Measurements from ENCODE around the gene ARHGEF19. TPM values are rescaled to one million over a fixed set of nuclear protein-coding genes. Genes with fewer than 3 reads are reported as not detected.
"Not testable (repeated sequence)": the region's sequence is repeated elsewhere in the genome, so short reads cannot be mapped to it uniquely, and the experiment has no call there.

ARHGEF19 gene
- 3.3 and 4.6 TPM in 2 replicates for total RNA-seq

DNA sequence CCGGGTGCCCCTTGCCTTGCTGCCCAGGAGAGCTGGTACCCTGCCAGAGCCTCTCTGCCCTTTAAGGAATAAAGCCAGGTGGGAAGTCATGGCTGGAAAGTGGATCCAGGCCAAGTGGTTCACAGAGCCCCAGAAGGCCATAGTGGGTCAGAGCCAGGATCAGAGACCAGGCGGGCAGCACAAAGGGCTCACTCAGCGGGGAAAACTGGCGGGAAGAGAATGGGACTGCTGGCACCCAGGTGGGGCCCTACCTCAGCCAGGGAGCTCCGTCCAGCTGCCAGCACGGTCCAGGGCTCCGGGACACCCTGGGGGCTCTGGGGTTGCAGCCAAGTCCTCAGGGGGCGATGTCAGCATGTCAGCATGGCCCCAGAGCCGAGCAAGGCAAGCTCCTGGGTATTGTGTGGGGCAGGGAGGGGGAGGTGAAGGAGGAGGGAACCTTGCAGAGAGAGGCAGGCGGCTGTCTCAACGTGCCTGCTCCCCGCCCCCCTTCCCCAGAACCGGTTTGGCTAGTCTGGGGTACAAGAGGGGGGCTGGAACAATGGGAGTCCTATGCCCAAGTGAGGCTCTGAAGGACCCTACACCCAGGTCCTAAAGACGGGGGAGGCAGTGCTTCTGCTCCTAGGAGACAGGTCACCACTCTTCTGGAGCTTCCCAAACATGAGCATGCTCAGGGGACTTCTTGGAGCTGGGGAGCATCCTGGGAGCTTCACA is at the start of gene ARHGEF19:
Gene ARHGEF19 (minus strand): TSS at position 402 of the 711 bp plus-strand sequence. CDS start 3,598 bp downstream, outside the sequence.
- no peak for DNase-seq (ENCODE audit: low read depth in 2 of 2)

DNA sequence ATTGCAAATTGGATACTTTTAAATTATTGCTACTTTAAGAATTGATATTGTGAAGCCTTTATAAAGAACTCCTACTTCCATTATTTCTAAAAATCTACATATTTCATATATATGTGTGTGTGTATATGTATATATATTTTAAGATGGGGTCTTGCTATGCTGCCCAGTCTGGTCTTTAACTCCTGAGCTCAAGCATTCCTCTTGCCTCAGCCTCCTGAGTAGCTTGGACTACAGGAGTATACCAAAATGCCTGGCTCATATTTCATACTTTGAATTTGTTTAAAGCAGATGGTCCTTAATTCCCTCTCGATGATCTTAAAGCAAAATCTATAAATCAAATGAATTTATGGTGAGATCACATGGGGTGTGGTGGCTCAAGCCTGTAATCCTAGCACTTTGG is 49.6 kb upstream of the ARHGEF19 start:
- no peak for DNase-seq (ENCODE audit: low read depth in 2 of 2)

DNA sequence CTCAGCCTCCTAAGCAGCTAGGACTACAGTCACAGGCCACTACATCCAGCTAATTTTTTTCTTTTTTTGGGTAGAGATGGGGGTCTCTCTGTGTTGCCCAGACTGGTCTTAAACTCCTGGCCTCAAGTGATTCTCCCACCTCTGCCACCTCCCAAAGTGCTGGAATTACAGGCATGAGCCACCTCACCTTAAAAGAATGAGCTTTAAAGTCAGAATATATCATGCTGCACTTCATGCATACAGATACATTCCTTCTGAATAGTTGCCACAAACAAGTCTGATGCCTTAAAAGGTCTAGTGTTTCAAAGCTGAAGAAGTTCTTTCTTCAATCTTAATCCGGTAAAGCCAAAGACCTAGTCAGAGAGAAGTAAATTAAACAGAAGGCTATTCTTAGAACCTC is 48.4 kb upstream of the ARHGEF19 start:
- DNase-seq (ENCODE audit: low read depth in 2 of 2): no peak

DNA sequence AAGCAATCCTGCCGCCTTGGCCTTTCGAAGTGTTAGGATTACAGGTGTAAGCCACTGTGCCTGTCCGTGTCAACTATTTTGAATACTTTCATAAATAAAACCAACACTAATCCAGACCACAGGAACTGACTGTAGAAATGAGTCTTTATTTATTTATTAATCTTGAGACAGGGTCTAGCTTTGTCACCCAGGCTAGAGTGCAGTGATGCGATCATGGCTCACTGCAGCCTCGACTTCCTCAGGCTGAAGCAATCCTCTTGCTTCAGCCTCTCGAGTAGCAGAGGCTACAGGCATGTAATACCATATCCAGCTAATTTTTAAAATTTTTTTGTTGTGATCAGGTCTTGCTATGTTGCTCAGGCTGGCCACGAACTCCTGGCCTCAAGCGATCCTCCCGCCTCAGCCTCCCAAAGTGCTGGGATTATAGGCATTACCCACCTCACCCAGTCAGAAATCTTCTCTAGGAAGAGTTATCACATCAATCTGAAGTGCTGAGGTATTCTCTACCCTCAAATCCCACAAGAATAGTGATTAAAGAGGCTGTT is 46.2 kb upstream of the ARHGEF19 start:
- DNase-seq (ENCODE audit: low read depth in 2 of 2): no peak

DNA sequence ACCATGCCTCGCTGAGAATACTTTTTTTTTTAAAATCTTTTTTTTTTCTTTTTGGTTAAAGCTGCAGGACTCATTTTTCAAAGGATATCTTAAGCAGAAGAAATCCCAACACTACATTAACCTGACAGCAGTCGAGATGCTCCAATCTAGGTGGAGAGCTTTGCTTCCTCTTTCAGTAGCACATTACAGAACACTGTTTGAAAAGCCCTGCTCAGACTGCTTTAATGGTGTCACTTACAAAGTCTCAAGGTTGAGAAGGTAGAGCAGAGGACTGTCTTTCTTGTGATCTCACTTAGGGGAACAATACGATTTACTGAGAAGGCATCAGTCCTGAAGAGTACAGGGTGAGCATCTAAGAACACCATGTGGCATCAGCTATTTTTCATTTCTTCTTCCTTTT is 45.5 kb upstream of the ARHGEF19 start:
- no peak for DNase-seq (ENCODE audit: low read depth in 2 of 2)

DNA sequence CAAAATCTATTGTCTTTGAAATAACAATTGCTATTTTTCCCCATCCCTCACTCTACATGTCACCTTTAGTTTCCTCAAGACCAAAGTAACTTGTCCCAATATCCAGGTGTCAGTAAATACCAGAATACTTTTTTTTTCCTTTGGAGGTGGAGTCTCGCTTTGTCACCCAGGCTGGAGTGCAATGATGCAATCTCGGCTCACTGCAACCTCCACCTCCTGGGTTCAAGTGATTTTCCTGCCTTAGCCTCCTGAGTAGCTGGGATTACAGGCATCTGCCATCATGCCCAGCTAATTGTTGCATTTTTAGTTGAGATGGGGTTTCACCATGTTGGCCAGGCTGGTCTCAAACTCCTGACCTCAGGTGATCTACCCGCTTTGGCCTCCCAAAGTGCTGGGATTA is 45.1 kb upstream of the ARHGEF19 start:
- DNase-seq (ENCODE audit: low read depth in 2 of 2): not testable (repeated sequence)

DNA sequence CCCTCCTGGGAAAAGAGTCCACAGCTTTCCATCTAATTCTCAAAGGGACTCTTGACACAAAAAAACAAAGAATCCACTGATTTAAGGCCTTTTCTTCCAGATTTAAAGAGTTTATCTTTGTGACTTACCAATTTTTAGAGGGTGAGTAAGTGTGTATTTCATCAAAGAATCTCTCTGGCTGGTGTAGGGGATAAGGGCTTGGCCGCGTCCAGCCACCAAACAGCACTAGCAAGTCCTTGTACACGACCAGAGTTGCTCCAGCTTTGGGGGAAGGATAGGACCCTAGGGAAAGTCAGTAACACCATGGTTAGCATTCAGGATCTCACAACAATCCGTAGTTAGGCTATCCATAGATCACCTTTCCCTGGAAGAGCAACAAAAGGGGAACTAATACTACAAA is 44.0 kb upstream of the ARHGEF19 start:
- DNase-seq (ENCODE audit: low read depth in 2 of 2): no peak

DNA sequence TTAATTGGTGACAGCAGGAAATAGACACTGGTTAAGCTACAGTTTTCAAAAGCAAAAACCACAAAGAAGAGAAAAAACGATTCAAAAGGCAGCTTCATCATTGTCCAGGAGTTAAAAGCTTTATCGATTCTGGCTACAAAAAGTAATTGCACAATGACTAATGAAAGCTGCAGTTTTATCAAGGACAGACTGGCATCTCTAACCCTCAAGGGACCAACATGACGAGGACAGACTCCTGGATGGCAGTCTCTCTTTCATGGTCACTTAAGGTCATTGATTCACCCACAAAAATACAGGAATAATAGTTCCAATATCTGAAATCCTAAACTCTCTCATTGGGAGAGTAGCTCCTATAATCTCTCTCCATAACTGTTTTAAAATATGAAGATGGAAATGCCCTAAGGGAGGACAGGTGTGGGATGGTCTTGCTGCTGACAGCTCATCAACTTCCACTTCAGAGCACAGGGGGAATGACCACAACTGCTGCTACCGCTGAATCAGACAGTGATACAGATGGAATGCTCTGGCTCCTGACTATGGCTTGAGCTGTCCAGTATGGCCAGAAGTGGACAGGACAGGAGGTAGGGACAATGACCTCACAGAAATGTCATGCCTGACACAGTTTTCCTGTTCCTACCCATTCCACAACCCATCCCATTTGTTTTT is 41.9 kb upstream of the ARHGEF19 start:
- peak in 1 of 2 donors; percentile 34 for DNase-seq (ENCODE audit: low read depth in 2 of 2)

DNA sequence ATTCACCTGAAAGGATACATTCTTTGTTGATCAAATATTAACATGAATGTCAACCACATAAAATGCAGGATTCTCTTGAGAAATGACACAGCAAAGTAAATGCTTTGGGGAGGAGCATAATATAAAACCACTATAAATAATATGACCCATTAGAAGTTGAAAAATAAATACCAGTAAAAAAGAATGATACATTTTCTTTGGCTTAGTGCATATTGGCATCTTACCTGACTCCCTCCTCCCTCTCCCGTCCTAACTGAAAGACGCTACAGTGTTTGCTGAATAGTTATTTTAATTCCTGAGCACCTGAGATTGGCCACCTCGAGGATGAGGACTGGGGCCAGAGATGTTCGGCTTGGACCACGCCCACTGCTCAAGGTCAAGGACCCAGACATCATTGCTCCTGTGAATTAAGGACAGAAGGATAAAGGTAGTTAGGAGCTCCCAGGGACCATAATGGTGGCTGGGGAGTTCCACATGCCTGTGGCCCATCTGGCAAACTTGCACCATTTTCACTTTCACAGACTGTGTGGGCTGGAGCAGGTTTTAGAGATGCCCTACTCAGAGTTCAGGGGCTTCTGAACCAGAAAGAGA is 41.0 kb upstream of the ARHGEF19 start:
- no peak for DNase-seq (ENCODE audit: low read depth in 2 of 2)

DNA sequence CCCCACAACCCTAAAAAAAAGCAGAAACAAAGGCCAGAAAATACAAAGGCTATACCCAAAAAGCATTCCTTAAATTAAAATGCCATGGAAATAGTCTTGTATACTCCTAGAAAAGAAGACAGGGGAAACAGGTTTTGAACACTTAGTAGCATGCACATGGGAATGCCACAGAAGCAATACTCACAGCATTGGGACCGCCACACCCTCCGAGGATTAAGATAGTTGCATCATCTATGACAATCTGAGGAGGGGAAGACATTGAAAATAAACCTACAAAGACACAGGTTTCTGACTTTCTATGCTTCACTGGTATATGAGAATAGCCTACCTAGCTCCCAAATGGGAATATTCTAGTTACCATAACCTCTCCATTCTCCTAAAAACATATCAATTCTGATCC is 40.5 kb upstream of the ARHGEF19 start:
- DNase-seq (ENCODE audit: low read depth in 2 of 2): no peak

DNA sequence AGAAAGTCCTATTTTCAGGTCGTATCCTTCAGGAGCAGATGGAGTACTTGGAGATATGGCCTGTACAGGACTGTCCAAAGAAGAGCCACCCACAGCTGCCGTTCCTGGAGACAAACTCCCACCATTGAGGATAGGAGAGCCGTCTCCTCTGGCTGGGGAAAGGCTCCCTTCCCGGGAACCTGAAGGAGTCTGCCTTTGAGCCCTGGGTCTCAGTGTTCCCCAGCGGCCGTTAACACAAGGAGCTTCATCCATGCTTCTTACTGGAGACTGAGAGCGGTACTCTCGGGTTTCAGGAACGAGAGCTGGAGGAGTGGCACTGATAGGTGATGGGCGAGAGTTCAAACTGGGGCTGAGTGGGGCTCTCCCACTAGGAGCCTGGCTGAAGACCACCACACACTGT is 38.9 kb upstream of the ARHGEF19 start:
- no peak for DNase-seq (ENCODE audit: low read depth in 2 of 2)

DNA sequence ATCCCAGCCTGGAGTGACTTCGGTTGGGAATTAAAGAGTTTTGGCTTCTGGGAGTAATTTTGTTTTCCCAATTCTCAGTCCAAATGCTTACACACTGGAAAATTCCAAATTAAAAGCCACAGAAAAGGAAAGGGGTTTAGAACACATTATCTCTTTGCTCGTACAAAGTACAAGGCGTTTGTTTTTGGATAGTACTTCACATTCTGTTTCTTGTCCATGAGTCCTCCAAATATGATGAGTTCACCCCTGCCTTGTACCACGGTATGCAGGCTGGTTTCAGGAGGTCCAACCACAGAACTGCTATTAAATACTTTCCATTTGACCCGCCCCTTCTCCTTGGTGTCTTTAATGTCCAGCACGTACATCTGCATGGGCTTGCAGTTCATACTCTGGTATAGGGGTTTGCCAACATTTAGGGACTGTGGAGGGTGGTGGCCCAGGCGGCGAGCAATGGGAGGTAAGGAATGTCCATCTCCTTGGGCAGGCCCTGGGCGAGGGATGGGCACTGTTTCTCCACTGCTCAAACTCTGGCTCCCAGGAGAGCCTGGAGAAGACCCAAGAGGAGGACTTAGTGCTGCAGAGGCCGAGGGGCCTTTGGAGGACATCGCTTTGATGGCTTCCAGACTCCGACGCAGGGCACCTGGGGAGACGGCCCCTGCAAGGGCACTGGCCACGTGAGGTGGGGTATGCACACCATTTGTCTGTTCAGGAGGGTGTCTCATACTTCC is 38.2 kb upstream of the ARHGEF19 start:
- no peak for DNase-seq (ENCODE audit: low read depth in 2 of 2)

DNA sequence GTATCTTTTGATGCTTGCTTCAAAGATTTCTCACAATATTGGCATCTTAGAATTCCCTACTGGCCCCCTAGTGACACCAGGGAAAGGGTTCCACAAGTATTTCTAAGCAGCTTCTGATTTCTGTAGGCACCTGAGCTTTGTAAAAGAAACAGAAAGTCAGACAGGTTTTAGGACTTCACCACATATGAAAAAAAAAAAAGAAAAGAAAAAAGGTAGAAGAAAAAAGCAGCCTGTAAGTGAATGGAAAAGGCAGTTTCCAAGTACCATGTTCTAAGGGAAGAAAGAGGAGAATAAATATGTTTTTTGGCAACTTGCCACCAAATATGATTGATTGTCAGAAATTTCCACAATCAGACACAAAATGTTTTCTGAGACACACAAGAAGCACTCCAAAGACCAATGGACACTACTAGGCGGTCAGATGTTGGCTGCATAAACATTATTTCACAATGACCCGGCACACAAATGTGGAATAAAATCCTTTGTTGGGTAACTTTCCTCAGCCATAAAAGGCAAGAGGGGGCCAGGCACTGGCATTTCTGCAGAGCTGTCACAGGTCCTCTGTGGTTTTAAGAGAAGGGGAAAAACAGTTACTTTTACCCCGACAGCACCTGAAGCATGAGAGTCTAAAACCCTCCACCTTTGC is 37.3 kb upstream of the ARHGEF19 start:
- DNase-seq (ENCODE audit: low read depth in 2 of 2): peak; percentile 75 to 78

DNA sequence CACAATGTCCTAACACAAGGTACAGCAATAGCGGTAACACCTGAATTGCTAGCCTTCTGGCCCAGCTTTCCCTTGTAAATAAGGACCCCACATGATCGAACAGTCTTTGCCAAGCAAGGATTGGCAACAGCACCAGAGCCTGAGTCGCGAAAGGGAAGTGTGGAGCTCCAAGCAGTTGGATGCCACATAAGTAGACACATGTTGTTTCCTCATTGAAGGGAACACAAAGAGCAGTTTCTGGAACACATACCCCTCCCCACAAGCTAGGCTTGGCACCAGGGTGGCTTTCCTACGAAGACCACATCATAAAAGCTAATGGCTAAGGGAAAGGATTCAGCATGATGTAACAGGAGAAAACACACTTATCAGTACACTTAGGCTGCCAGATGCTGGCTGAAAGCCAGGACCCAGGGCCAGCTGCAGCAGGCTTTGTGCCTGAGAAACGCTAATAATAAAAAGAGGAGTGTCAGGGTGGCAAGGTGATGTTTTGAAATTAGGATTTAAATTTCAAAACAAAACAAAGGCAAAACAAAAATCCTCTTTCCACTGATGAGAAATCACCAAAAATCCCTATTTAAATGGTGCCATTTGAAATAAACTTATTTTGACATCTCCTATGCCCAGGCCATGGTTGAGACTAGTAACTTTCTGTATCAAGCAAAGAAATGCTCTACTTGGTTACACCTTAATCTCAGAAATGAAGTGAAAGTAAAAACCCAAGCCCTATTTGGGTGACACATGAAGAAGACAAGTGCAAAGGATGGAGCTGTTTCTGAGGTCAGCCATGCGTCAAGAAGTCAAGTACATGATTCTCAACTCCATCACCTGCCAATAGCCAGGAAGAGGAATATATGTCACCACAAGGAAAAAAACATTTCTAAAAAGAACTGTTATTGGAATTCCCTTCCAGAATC is 36.4 kb upstream of the ARHGEF19 start:
- peak; percentile 67 to 95 for DNase-seq (ENCODE audit: low read depth in 2 of 2)

DNA sequence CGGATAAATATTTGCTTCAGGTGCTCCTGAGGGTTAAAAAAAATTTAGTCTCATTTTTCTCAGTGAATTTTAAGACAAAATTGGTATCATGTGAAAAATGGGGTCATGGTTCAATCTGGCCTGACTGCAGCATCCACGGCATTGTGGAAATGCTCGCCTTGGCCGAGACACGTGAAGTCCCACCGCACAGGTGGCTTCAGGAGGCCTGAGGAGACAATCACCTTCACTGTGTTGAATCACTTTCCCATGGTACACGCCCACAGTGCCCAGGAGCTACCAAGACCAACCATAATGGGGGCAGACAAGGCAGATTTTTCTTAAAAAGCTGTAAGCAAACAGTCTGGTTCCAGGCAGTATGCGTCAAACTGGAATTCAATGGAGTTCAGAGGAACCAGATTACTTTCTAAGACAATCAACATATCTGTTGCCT is 35.6 kb upstream of the ARHGEF19 start:
- peak in 1 of 2 donors; percentile 36 for DNase-seq (ENCODE audit: low read depth in 2 of 2)

DNA sequence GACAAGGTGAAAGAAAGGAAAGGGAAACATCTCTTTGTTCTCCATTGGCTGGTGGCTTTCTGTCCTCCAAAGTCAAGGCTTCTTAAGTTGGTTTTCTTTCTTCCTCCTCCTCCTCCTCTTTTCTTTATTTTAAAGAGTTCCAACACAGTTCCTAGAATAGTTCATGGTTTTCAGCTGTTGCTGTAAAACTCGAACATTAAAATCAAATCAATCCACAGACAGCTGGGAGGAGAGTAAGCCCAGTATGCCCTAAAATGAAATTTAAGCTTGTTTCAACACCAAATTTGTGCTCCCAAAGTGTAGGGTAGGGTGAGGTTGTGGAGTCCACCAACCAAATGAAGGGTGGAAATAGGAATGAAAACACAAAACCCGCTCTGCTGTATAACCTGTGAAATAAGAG is 35.0 kb upstream of the ARHGEF19 start:
- DNase-seq (ENCODE audit: low read depth in 2 of 2): no peak

DNA sequence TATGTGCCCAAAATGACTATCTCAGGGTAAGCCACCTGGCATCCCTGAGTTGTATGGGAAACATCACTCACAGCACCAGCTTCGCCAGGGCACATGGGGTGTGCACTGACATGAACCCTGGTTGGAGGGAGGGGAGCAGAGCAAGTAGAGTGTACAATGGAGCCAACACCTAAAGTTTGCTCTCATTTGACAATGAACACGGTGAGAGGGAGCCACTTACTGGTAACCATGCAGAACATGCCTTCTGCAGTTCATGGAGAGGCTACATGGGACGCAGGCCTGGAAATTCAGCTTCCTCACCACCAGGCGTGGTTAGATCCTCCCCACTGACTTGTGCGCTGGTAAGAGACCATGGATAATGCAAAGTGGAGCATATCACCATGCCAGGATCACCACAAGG is 34.5 kb upstream of the ARHGEF19 start:
- no peak for DNase-seq (ENCODE audit: low read depth in 2 of 2)

DNA sequence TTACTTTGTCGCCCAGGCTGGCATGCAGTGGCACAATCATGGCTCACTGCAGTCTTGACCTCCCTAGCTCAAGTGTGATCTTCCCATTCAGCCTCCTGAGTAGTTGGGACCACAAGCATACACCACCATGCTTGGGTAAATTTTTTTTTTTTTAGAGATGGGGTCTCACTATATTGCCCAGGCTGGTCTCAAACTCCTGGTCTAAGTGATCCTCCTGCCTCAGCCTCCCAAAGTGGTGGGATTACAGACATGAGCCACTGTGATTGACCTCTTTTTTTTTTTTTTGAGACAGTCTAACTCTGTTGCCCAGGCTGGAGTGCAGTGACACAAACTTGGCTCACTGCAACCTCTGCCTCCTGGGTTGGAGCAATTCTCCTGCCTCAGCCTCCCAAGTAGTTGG is 33.8 kb upstream of the ARHGEF19 start:
- not testable (repeated sequence) for DNase-seq (ENCODE audit: low read depth in 2 of 2)

DNA sequence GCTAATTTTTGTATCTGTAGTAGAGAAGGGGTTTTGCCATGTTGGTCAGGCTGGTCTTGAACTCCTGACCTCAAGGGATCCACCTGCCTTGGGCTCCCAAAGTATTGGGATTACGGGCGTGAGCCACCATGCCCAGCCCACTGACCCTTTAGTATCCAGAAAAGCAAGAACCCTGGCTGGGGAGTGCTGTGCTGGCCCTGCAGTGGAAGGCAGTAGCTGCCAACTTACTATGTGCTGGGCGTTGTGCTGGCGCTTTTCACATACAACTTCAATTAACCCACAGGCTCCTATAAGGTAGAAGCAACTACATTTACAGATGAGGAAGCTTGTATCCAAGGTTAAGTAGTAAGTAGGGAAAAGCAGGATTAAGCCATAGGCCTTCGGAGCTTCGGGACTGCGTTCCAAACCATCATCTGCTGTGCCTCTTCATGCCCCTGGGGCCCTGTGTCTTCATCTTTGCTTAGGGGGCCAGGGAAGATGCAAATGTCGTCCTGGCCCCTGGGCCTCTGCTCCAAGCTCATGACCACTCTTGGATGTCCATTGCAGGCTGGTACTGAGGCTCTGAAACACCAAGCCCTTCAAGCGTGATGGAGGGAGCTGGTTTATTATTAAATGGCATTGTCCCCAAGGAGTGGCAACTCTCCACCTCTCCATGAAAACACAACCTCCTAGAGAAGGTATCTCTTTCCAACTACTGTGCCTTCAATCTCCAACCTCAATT is 33.2 kb upstream of the ARHGEF19 start:
- DNase-seq (ENCODE audit: low read depth in 2 of 2): no peak

All from lung microvascular endothelial cell (primary cell).